NCI-H2196 treated with DMSO at 0.1 percent for 48 hours (cell line): ENCODE data around the gene FBLN2.
"Not testable (repeated sequence)": the region's sequence is repeated elsewhere in the genome, so short reads cannot be mapped to it uniquely, and the experiment has no call there.

Experiments
- DNase-seq: peaks from one replicate; lab custom pipeline; 2025; ENCODE audit not compliant: unreplicated experiment; lab: John Stamatoyannopoulos, UW

The FBLN2 gene

GRCh38 chr3:13548696-13549622 lies at the start of gene FBLN2:
FBLN2 (plus strand) TSS chr3:13549125; CDS start chr3:13570356, 21,231 bp downstream.
- peak; percentile 3 for DNase-seq

- not testable (repeated sequence) for DNase-seq
Observed at GRCh38 chr3:13499246-13499645, 49.7 kb upstream of the FBLN2 start.

GRCh38 chr3:13500133-13500885 lies 48.6 kb upstream of the FBLN2 start:
- DNase-seq, result no peak

GRCh38 chr3:13501056-13501455 lies 47.9 kb upstream of the FBLN2 start:
- no peak for DNase-seq

DNA sequence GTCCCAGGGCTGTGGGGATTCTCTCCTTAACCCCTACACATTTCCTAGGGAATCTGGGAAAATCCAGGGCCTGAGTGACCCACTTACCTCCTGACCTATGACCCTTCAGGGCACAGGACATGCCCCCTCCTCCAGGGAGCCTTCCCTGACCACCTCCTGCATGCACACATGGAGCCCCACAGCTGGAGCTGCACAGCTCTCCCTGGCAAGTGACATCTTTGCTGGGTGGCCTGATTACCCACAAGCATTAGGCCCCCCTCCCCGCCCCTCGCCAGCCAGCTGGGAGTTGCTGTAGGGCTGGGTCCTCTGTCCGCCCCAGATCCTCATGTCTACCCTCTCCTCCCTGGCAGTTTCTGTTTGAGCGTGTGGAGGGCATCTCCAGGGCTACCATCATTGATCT lies 47.4 kb upstream of the FBLN2 start:
- no peak for DNase-seq

GRCh38 chr3:13501958-13502790 lies 46.8 kb upstream of the FBLN2 start:
- no peak for DNase-seq

DNA sequence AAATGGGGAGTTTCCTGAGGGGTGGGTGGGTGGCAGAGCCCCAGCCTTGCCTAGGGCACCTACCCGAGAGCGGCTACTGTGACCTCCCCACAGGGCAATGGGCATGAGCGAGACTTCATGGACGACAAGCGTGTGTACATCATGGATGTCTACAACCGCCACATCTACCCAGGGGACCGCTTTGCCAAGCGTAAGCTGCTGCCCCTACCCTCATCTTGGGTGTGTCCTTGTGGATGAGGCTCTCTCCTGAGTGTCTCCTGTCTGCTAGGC lies 46.2 kb upstream of the FBLN2 start:
- DNase-seq, result no peak

DNA sequence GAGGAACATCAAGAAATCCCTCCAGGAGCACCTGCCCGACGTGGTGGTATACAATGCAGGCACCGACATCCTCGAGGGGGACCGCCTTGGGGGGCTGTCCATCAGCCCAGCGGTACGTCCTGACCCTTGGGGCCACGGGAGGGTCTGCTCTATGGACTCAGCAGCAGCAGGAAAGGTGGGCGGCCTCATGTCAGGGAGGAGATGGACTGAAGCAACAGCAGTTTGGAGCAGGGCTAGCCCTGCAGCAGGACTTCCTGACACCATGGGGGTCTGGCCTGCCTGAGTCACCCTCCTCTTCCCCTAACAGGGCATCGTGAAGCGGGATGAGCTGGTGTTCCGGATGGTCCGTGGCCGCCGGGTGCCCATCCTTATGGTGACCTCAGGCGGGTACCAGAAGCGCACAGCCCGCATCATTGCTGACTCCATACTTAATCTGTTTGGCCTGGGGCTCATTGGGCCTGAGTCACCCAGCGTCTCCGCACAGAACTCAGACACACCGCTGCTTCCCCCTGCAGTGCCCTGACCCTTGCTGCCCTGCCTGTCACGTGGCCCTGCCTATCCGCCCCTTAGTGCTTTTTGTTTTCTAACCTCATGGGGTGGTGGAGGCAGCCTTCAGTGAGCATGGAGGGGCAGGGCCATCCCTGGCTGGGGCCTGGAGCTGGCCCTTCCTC lies 44.6 kb upstream of the FBLN2 start:
- no peak for DNase-seq

- no peak for DNase-seq
Observed at GRCh38 chr3:13505147-13506130, 43.5 kb upstream of the FBLN2 start.

GRCh38 chr3:13506239-13506638 lies 42.7 kb upstream of the FBLN2 start:
- no peak for DNase-seq

- no peak for DNase-seq
Observed at GRCh38 chr3:13506680-13507079, 42.2 kb upstream of the FBLN2 start.

- DNase-seq, result no peak
Observed at GRCh38 chr3:13507247-13507569, 41.7 kb upstream of the FBLN2 start.

- DNase-seq, result no peak
Observed at GRCh38 chr3:13507570-13508339, 41.2 kb upstream of the FBLN2 start.

DNA sequence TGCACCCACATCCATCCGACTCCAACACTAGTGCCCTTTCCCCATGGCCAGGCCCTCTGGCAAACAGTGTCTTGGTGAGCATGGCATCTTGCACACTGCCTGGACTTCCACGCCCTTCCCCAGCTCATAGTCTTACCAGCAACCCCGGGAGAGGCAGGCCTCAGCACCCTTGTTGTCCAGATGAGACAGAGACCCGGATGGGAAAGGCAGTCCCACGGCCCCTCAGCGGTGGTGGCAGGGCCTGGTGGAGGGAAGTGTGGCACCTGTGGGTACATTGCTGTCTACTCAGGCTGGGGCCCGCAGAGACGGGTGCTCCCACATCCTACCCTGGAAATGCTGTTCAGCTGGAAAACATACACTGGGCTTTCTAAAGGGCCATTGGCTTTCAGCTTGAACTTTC lies 40.4 kb upstream of the FBLN2 start:
- DNase-seq, result no peak

GRCh38 chr3:13509059-13509815 lies 39.7 kb upstream of the FBLN2 start:
- no peak for DNase-seq

DNA sequence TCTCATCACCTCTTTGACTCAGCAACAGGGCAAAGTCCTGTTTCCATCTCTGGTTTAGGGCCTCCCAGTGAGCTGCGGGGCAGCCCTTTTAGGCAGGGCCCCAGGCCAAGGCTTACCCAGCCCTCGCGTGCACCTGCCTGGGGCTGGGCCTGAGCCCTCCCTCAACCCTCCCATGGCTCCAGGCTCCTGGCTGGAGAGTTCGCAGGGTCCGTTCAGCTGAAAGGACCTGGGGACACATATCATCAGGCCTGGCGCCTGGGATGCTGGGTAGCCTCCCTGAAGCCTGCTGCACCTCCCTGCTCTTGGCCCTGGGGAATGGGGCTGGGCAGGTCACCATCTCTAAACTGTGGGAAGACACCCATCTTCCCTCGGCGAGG lies 39.1 kb upstream of the FBLN2 start:
- no peak for DNase-seq

- DNase-seq, result no peak
Observed at GRCh38 chr3:13512451-13512850, 36.5 kb upstream of the FBLN2 start.
